Measurements from ENCODE around the gene ANKS6.

Gene ANKS6

GRCh38 chr9:98790134-98790841, 6.1 kb downstream of the ANKS6 start:
- no peak for DNase-seq

- DNase-seq = no peak
These were observed 6.7 kb downstream of the ANKS6 start for GRCh38 chr9:98789483-98790133.

- DNase-seq = no peak
These were observed 8.5 kb downstream of the ANKS6 start for GRCh38 chr9:98787766-98788335.

GRCh38 chr9:98786750-98787510, 9.4 kb downstream of the ANKS6 start:
- no peak for DNase-seq

- DNase-seq = no peak
These were observed 11.2 kb downstream of the ANKS6 start for GRCh38 chr9:98784831-98785806.

GRCh38 chr9:98783518-98784226, 12.7 kb downstream of the ANKS6 start:
- no peak for DNase-seq

GRCh38 chr9:98781588-98782383, 14.6 kb downstream of the ANKS6 start:
- DNase-seq = no peak

GRCh38 chr9:98780059-98780749, 16.2 kb downstream of the ANKS6 start:
- no peak for DNase-seq

- no peak for DNase-seq
These were observed 17.4 kb downstream of the ANKS6 start for GRCh38 chr9:98778711-98779530.

GRCh38 chr9:98778251-98778650, 18.1 kb downstream of the ANKS6 start:
- DNase-seq = no peak

- no peak for DNase-seq
These were observed 18.7 kb downstream of the ANKS6 start for GRCh38 chr9:98777618-98778017.

GRCh38 chr9:98775831-98776441, 20.4 kb downstream of the ANKS6 start:
- no peak for DNase-seq

- DNase-seq = no peak
These were observed 21.6 kb downstream of the ANKS6 start for GRCh38 chr9:98774746-98775145.

GRCh38 chr9:98773721-98774120, 22.6 kb downstream of the ANKS6 start:
- no peak for DNase-seq

GRCh38 chr9:98772364-98773155, 23.8 kb downstream of the ANKS6 start:
- no peak for DNase-seq

GRCh38 chr9:98771209-98771874, 25.0 kb downstream of the ANKS6 start:
- no peak for DNase-seq

GRCh38 chr9:98770717-98771116, 25.6 kb downstream of the ANKS6 start:
- no peak for DNase-seq

All from cortex of kidney (tissue), 1 donor.